ENCODE results near the gene BOC. TPM values are rescaled to one million over a fixed set of nuclear protein-coding genes. Genes with fewer than 3 reads are reported as not detected.

Gene BOC
- total and polyA plus RNA-seq, 10 of the 15 experiments (the other 5 are each of a cell fraction or from before 2014, with no cell fraction given): 0.18 TPM; not detected in 9

DNA sequence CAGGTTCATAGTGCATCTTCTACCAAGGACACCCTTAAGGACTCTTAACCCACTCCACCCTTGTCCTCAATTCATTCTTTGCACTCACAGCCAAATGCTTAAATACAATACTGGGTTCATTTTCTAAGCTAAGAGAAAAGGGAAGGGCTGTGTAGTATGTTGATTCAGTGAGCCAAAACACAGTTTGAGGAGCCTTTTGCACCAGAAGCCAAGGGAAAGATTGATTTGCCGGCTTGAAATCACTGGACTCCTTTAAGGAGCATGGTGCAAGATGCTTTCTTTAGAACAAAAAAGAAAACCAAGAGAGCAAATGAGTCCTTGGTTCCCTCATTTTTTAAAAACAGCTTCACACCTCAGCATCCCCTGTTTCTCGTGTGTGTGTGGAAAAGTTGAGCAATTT, 47.8 kb downstream of the BOC start (continued):
- no peak for TF ChIP-seq MEF2B (IDR thresholded peaks at IDR 0.05; ENCODE audit: partially characterized antibody, poor library complexity, severe bottlenecking)

DNA sequence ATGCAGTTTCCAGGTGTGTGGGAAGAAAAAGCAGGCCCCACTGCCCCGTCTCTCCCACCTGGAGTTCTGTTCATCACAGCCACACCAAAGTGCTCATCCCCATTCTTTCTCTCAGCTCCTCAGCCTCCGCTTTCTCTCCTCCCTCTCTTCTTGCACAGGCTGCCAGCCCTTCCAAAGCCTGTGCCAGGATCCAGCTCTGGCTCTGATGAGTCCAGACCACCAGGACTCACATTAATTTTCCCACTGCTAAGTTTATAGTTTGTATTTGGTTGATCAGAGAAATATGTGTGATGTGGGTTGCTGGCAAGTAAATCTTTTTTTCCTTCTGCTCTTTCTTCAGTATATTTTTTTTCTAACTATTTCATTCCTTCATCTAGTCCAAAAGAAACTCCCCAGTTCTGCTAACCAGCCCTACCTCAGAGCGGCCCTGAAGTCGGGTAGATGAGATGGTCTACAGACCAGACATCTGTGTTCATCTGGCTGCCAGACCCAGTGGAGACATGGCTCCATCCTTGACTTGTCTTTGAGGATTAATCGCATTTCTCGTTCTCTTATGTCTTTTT, 49.8 kb downstream of the BOC start:
- DNase-seq (ENCODE audit: low read depth, low spot score): no peak
- Histone ChIP-seq H3K4me2 (ENCODE audit: control insufficient read depth, insufficient read depth) (no peak overlapping the region), H4K20me1 (ENCODE audit: control insufficient read depth, insufficient read depth) (no peaks in the 10 kb centered on the region), H3K36me3 (ENCODE audit: control insufficient read depth in 2 of 2, insufficient read depth in 2 of 2, low read length in 1 of 2) (no peaks in the 10 kb centered on the region), H3K9ac (ENCODE audit: control insufficient read depth, insufficient read depth, low read length) (no peak overlapping the region), H3K4me3 (no peak overlapping the region), H3K27me3 (replicated peaks in 1 of 2; ENCODE audit: control insufficient read depth in 2 of 2, insufficient read depth in 2 of 2, low read length in 1 of 2) (peaks cover 0 to 4% of the 10 kb centered on the region in 2 experiments; a peak in 2 of 4 replicates), H3K79me2 (ENCODE audit: control insufficient read depth, insufficient read depth, low read length) (no peaks in the 10 kb centered on the region), H2AFZ (ENCODE audit: control insufficient read depth, low read depth, low read length) (no peak overlapping the region), H3K4me1 (ENCODE audit: control insufficient read depth, insufficient read depth, low read length) (no peaks in the 10 kb centered on the region), H3K27ac (ENCODE audit: control insufficient read depth, insufficient read depth) (no peak overlapping the region), H3K9me3 (replicated peaks; ENCODE audit: control insufficient read depth, insufficient read depth, low read length) (no peaks in the 10 kb centered on the region)
- POLR2A ChIA-PET: no interaction called here
- TF ChIP-seq ZBED1 (IDR thresholded peaks at IDR 0.05; ENCODE audit: borderline replicate concordance) (no peak), NFXL1 (IDR thresholded peaks at IDR 0.05; ENCODE audit: borderline replicate concordance) (no peak), EGR1 (IDR thresholded peaks at IDR 0.05; ENCODE audit: borderline replicate concordance in 1 of 2, low read depth in 2 of 2, low read length in 2 of 2) (no peak), CHD4 (IDR thresholded peaks at IDR 0.05) (no peak), EED (IDR thresholded peaks at IDR 0.05; ENCODE audit: low read depth) (no peak), ZSCAN29 (IDR thresholded peaks at IDR 0.05) (no peak), ETV6 (conservative IDR thresholded peaks at IDR 0.05 in 1 of 2, IDR thresholded peaks at IDR 0.05 in 1 of 2; ENCODE audit: borderline replicate concordance in 1 of 2, low read depth in 1 of 2) (no peak), HDAC6 (IDR thresholded peaks at IDR 0.05; ENCODE audit: unreplicated experiment) (no peak), SPI1 (IDR thresholded peaks at IDR 0.05; ENCODE audit: borderline replicate concordance, insufficient read depth, low read depth, low read length) (no peak), ZNF622 (IDR thresholded peaks at IDR 0.05) (no peak)
- TF ChIP-seq, protein P1, sequence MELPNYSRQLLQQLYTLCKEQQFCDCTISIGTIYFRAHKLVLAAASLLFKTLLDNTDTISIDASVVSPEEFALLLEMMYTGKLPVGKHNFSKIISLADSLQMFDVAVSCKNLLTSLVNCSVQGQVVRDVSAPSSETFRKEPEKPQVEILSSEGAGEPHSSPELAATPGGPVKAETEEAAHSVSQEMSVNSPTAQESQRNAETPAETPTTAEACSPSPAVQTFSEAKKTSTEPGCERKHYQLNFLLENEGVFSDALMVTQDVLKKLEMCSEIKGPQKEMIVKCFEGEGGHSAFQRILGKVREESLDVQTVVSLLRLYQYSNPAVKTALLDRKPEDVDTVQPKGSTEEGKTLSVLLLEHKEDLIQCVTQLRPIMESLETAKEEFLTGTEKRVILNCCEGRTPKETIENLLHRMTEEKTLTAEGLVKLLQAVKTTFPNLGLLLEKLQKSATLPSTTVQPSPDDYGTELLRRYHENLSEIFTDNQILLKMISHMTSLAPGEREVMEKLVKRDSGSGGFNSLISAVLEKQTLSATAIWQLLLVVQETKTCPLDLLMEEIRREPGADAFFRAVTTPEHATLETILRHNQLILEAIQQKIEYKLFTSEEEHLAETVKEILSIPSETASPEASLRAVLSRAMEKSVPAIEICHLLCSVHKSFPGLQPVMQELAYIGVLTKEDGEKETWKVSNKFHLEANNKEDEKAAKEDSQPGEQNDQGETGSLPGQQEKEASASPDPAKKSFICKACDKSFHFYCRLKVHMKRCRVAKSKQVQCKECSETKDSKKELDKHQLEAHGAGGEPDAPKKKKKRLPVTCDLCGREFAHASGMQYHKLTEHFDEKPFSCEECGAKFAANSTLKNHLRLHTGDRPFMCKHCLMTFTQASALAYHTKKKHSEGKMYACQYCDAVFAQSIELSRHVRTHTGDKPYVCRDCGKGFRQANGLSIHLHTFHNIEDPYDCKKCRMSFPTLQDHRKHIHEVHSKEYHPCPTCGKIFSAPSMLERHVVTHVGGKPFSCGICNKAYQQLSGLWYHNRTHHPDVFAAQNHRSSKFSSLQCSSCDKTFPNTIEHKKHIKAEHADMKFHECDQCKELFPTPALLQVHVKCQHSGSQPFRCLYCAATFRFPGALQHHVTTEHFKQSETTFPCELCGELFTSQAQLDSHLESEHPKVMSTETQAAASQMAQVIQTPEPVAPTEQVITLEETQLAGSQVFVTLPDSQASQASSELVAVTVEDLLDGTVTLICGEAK (IDR thresholded peaks at IDR 0.05; ENCODE audit: borderline replicate concordance): no peak
- TF ChIP-seq, protein P2, sequence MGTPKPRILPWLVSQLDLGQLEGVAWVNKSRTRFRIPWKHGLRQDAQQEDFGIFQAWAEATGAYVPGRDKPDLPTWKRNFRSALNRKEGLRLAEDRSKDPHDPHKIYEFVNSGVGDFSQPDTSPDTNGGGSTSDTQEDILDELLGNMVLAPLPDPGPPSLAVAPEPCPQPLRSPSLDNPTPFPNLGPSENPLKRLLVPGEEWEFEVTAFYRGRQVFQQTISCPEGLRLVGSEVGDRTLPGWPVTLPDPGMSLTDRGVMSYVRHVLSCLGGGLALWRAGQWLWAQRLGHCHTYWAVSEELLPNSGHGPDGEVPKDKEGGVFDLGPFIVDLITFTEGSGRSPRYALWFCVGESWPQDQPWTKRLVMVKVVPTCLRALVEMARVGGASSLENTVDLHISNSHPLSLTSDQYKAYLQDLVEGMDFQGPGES (IDR thresholded peaks at IDR 0.05): no peak
- TF ChIP-seq, protein P3, sequence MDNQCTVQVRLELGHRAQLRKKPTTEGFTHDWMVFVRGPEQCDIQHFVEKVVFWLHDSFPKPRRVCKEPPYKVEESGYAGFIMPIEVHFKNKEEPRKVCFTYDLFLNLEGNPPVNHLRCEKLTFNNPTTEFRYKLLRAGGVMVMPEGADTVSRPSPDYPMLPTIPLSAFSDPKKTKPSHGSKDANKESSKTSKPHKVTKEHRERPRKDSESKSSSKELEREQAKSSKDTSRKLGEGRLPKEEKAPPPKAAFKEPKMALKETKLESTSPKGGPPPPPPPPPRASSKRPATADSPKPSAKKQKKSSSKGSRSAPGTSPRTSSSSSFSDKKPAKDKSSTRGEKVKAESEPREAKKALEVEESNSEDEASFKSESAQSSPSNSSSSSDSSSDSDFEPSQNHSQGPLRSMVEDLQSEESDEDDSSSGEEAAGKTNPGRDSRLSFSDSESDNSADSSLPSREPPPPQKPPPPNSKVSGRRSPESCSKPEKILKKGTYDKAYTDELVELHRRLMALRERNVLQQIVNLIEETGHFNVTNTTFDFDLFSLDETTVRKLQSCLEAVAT (IDR thresholded peaks at IDR 0.05): no peak
- TF ChIP-seq, protein P4, sequence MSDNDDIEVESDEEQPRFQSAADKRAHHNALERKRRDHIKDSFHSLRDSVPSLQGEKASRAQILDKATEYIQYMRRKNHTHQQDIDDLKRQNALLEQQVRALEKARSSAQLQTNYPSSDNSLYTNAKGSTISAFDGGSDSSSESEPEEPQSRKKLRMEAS (IDR thresholded peaks at IDR 0.05; ENCODE audit: low read depth, low read length): no peak
- 41% methylated on average over 6 of the region's 6 CpGs for WGBS (ENCODE audit: insufficient coverage, insufficient replicate concordance, low lambda C conversion rate, missing lambda C conversion rate)
- in situ Hi-C loops (cut with MboI): no loop called here
- ATAC-seq: no peak
- RAD21 ChIA-PET (ENCODE audit: unreplicated experiment): no interaction called here
- BruUV-seq (replicated peaks): no TSS peak
- no peak for FAIRE-seq
- intact Hi-C loops (cut with micrococcal nuclease; ENCODE audit: unreplicated experiment): no loop called here
- CTCF ChIA-PET: no interaction called here
- SMC1A ChIA-PET (ENCODE audit: uncharacterized antibody, unreplicated experiment): no interaction called here

Data from GM12878 (cell line).